ENCODE results near the gene TLK2.
A peak's percentile ranks its signal among the peaks of the same experiment; 100 is the strongest.
"Not testable (repeated sequence)": the region's sequence is repeated elsewhere in the genome, so short reads cannot be mapped to it uniquely, and the experiment has no call there.

Gene TLK2

DNA sequence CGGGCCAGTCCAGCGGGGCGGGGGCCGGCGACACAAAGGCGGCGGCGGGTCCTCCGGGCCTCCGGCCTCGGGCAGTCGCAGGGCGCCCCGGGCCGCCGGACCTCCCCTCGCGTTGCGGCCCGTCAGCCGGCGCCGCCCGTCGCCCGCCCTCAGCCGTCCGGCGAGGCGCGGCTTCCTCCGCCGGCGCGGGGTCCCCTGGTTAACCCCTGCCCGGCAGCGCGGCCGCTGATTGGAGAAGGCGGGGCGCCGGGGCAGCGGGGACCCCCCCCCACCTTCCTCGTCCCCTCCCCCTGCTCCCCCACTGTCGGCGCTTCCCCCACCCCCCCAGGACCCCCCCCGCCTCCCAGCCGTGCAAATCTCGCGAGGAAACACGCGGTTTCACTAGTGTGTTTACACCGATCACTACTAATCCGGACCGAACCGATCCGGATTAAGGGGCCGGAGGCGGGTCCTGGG is at the start of gene TLK2:
Gene TLK2, plus strand, starts transcription at position 402 of the 456 bp plus-strand sequence. CDS start 2,301 bp downstream, outside the sequence.
- FAIRE-seq: no peak

DNA sequence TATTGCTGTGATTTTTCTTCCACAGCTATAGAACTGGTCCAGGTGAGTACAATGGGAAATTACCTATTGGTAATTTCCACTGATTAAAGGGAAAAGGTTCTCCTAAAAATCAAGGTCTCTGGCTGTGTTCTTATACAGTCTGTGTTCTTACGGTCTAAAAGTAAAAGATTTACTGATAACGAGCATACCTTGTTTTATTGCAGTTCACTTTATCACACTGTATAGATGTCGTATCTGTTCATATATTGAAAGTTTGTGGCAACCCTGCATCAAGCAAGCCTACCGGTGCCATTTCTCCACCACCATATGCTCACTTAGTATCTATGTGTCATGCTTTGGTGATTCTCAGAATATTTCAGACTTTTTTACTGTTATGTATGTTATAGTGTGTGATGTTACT is 43.4 kb upstream of the TLK2 start:
- not testable (repeated sequence) for FAIRE-seq

DNA sequence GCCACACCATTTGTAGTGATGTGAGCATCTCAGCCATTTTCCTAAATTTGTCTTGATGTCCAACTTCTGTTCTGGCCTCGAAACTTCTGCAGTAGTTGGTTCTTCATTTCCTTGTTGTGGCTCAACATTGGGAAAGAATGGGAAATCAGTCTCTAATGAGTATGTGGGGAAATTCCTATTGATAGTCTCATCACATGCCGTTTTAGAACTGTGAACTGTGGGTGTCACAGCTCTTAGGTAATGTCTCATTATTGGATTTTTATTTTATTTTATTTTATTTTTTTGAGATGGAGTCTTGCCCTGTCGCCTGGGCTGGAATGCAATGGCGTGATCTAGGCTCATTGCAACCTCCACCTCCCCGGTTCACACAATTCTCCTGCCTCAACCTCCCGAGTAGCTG is 37.4 kb upstream of the TLK2 start:
- not testable (repeated sequence) for FAIRE-seq

DNA sequence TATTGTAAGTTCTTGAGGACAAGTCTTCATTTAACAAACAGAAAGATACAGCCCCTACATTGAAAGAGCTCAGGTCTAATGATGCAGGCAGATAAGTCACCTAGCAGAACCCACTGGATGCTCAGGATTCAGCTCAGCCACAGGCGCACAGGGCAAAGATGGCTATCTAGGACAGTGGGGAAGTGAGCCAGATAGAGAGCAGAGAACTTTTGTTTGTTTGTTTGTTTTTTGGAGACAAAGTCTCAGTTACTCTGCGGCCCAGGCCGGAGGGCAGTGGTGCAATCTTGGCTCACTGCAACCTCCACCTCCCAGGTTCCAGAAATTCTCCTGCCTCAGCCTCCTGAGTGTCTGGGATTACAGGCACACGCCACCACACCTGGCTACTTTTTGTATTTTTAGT is 34.6 kb upstream of the TLK2 start:
- FAIRE-seq: no peak

DNA sequence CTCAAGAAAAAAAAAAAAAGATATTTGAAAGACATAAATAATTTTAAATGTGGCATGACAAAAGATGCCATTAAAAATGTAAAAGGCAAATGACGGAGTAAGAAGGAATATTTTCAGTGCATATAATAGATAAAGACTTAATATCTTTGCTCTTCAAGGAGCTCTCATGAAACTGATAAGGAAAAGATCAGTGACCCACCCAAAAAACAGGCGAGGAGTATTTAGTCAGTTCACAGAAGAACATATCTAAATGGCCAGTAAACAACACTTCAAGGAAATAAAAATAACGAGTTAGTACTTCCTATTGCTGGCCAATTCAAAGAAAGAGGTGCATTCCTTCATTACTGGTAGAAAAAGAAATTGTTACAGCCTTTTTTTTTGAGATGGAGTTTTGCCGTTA is 32.8 kb upstream of the TLK2 start:
- not testable (repeated sequence) for FAIRE-seq

DNA sequence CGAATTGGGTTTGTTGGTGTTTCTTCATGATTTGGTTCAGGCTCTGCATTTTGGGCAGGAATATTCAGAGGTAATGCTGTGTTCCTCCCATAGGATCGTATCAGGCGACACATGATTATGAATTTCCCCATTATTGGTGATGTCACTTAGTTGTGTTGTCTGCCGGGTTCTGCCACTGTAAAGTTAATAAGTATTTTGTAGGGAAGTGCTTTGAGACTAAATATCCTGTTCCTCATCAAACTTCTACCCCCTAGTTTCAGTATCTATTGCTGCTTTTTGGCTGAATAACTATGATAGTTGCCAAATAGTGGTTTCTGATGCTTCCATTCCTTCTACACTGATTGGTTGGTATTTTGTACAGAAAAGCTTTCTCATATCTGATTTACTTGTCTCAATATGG is 26.4 kb upstream of the TLK2 start:
- not testable (repeated sequence) for FAIRE-seq

DNA sequence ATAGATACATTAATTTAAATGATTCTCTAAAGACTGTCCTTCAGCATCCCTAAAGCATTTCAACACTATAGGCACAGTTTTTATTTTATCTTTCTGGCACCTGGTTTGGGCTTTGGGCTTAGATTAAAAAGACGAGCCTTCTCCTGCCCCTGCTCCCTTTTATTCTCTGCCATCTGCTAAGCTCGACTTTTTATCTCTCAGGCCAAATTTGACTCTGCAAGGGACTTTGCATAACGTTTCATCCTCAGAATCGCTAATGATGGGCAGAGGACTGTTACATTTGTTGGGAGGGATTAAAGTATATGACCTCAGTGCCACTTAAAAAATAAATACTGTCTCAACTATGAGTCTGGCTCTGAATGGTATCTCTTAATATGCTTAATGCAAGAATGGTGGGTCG is 25.6 kb upstream of the TLK2 start:
- FAIRE-seq: not testable (repeated sequence)

DNA sequence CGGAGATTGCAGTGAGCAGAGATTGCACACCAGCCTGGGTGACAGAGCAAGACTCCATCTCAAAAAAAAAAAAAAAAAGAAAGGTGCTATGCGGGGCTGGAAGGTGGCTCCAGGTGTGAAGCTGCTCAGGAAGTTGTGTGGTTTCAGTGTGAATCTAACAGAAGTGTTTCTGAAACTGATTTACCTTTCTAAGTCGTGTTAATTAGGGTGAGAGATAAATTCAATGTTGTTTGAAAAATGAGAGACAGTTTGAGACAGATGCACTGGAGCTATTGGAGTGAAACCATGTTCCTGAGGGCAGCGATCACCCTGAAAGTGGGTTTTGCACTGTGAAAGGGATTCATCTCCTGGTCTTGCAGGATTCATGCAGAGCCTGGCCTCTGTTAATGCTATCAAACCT is 25.0 kb upstream of the TLK2 start:
- not testable (repeated sequence) for FAIRE-seq

DNA sequence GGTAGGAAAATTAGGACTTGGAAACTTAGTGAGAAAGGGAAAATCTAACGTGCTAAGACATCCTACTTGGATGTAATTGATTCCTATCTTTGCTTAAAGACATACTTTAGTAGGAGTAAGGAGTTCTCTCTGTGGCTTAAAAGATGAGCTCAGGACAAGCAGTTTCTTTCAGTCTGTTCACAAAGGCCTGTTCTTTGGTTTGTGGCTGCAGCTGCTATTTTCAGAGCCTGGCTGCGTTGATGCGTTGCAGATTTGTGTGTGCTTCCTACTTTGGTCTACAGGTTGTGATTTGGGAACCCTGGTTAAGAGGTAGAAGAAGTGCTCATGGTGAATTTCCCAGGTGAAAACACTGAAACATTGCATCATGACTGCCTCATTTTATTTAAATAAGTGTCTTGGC is 24.5 kb upstream of the TLK2 start:
- FAIRE-seq: not testable (repeated sequence)

DNA sequence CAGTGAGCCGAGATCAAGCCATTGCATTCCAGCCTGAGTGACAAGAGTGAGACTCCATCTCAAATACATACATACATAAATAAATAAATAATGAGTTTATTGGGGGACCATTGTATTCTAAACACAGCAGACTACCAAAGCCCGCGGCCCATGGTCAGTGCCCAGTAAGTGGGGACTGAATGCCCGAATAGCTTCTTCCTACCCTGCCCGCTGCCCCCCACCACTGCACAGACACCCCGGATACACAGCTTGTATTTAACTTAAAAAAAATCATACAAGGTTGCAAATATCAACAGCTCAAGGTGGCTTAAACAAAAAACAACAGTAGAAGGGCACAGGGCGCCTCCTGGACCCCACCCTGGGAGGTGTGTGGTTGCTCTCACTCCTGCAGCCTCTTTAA is 22.6 kb upstream of the TLK2 start:
- FAIRE-seq: no peak

DNA sequence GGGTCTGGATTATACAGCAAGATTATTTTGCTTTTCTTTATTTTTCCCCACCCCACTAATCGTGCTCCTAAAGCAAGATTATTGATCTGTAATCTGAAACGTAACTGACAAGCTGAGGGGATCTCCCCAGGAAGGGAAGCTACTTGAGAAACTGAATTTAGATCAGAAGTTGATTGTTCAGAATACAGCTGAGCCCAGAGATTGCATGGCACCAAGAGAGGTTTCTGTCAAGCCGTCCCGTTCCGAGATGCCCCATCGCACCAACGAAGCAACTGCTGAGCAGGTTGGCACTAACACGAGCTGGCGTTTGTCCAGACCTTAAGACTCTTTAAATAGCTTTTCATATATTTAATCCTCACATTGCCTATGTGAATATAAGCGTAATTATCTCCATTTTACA is 20.1 kb upstream of the TLK2 start:
- FAIRE-seq: not testable (repeated sequence)

DNA sequence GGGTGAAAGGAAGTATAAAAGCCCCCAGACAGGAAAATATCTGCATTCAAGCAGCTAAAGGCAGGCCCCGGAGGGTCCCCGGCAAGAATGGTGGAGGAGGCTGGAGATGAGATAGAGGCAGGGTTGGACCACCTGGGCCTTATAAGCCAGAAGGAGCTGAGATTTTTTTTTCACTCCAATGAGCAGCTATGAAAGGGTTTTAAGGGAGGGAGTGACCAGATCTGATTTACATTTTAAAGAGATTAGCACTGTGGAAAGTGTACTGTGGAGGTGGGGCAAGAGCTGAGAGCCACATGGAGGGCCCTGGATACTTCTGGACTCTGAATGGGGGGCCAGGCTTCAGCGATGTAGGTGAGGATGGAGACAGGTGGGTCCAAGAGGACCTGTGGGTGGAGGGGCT is 14.2 kb upstream of the TLK2 start:
- FAIRE-seq: not testable (repeated sequence)

DNA sequence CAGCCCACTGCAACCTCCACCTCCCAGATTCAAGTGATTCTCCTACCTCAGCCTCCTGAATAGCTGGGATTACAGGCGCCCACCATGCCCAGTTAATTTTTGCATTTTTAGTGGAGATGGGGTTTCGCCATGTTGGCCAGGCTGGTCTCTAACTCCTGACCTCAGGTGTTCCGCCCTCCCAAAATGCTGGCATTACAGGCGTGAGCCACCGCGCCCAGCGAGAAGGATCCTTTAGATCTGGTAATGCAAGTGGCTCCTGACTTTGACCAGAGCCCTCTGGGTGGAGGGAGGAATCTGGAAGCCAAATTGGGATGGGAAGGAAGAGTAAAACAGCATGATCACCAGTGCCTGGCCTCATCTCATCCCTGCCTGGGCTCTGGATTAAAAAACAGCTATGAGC is 13.4 kb upstream of the TLK2 start:
- FAIRE-seq: not testable (repeated sequence)

DNA sequence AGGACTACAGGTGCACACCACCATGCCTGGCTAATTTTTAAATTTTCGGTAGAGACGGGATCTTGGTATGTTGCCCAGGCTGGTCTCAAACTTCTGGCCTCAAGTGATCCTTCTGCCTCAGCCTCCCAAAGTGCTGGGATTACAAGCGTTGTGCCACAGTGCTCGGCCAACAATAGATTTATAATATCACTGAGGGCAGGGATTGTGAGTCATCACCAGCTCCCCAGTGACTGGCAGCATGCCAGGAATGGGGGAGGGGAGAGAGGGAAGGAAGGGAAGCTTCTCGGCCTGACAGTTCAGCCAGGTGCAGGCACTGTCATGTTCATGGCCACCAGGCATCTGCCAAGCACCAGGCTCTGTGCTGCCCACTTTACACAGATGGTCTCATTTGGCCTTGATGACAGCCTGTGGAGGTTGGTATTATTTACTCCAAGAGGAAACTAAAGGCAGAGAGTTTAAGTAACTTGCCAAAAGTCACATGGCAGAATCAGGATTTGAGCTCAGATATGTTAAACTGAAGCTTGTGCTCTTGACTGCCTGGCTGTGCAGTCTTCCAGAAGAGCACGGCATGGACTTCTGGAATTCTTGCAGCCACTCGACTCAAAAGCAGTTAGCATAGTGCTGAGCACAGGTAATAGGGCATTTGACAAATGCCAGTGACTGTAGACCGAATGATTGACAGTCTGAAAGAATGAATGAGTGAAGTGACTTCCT is 7.8 kb upstream of the TLK2 start:
- not testable (repeated sequence) for FAIRE-seq

DNA sequence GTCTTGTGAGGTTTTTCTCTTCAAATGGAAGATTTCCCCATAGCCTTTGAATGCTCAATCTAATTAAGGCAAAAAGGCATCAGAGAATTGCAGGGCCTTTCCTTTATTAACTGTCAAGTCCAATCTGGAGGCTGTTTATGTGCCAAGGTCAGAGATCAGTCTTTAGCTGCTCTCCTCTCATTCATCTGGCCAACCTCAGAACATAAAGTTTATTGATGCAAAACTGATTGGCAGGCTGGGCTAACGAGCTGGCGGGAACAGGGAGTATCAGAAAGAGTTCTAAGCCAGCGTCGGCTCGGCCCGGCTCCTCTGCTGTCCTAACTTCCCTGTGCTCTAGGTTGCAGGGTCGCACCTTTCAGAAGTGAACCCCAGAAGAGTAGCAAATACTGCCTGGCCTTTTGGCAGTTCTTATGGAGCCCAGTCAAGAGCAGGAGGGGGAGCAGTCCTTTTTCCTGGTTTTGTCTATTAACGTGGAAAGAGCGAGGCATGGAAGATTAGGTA is 7.2 kb upstream of the TLK2 start:
- FAIRE-seq: not testable (repeated sequence)

DNA sequence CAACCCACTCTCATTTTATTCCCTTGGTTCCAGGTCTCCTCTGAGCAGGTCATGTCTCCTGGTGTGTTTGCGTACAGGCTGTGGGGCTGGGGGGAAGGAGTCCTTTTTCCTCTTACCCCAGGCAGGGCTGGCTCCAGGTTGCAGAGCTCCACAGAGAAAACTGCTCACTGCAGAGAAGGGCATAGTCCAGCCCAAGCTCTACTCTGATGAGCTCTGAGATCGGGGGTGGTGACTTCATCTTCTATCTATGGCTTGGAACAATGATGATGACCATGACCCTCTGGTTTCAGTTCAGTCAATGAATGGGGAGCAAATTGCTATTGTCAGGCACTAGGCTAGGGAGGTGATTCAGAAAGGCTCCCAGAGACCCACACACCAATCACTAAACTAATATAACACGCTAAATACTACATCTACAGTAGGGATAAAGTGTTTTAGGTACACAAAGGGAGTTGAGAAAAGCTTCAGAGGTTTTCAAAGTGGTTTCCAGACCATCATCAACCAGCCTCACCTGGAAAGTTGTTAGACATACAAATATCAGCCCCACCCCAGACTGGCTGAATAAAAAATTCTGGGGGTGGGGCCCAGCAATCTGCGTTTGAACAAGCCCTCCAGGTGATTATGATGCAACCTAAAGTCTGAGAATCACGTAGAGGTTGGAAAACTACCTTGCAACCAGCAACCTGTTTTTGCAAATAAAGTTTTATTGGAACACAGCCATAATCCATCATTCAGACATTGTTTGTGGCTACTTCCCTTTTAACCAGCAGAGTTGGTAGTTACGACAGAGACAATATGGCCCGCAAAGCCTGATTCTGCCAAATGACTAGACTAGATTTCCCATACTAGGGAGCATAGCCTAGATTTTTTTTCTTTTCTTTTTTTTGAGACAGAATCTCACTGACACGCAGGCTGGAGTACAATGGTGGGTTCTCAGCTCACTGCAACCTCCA is 5.3 kb upstream of the TLK2 start:
- FAIRE-seq: not testable (repeated sequence)

DNA sequence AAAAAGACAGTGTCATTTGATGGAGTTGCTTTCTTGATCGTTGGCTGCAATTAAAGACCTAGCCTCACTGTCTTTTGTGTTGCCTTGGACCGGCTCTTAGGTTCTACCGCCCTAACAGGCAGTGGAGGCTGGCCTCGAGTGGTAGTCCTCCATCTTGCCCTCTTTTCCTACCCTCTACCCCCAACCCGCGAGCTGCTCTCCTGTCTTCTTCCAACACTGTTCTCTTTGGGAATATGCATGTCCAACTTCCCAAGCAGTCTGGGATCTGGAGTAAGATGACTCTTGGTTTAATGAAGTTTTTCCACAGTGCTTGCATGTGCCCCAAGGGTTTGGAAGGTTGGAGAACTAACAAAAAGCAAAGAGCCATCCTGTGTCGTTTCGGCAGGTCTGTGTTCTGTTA is 1.5 kb upstream of the TLK2 start:
- FAIRE-seq: not testable (repeated sequence)

DNA sequence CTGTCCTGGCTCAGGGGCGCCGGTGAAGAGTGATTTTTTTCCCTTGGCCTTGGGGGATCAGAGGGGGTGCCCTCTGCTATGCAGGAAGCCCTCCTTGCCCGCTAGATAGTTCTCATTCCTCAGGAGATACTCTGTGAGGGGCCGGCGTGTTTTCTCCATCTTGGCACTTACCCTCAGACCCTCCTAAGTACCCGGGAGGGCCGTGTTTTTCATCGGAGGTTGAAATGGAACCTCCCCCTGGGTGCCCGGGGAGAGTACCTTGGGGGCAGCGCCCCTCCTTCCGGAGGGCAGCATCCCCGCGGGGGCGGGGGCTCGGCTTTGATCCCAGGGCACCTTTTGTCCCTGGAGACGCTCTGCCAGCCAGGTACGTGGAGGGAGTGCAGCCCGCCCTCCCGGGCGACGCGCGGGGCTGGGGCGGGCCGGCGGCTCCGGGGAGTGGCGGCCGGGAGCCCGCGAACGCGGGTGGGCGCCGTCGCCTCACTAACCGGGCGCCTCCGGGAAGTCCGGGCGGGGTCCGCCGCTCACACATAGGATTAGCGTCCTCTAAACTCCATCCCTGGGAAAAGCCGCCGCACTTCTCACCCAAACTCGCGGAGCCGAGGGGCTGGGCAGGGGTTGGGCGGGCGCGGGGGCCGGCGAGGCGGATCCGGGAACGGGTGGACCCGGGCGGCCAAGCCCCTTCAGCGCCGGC is 762 bp upstream of the TLK2 start:
- not testable (repeated sequence) for FAIRE-seq

DNA sequence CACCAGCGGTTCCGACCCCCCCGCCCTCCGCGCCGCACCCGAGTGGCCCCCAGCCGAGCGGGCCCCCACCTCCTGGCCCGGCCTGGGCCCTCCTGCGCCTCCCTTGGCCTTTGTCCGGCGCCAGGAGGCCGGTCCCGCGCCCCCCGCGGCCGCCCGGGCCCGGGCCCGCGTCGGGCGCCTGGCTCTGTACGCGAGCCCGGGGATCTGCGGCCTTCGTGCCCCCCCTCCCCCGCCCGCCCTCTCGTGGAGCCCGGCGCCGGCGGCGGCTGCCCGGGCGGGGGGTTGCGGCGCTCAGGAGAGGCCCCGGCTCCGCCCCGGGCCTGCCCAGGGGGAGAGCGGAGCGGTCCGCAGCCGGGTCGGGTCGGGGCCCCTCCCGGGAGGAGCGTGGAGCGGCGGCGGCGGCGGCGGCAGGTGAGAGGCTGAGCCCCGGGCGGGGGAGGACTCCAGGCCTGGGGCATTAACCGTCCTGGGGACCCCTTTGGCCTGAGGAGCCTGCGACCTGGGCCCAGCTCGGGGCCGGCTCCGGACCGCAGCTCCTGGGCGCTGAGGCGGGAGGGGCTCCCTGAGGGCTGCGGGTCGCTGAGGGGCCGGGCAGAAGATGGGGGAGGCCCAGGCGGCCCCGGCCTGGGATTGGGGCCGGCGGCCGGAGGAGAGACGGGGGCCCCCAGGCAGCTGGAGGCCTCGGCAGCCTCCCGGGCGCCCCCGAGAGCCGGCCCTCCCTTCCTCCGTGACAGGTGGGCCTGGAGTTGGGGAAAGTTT is 434 bp downstream of the TLK2 start:
- FAIRE-seq: not testable (repeated sequence)

DNA sequence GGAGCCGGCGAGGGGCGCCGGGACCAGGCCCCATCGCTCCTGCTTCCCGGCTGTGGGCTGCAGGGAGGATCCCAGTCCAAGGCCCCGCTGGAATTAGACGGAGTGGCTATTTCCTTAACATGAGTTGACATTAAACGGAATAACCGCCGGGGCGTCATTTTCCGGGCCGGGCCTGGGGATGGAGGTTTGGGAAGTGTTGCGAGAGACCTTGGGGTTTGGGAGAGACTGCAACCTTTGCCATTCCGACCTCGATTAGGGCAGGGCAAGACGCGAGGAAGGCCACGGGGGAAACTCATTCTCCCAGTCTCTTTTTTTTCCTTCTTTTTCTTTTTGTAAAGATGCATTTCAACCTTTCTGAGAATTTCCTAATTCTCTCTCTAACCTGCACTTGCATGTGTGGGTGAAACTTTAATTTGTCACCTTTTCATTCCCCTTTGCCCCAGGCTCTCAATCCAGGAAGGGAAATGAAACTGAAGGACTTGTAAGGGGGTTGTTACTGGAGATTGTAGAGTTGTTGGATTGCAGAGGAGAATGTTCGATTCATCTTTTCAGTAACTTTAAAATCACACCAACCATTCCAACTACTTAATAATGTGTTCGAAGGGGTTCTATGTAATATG is 1.1 kb downstream of the TLK2 start:
- FAIRE-seq: peak; percentile 12

DNA sequence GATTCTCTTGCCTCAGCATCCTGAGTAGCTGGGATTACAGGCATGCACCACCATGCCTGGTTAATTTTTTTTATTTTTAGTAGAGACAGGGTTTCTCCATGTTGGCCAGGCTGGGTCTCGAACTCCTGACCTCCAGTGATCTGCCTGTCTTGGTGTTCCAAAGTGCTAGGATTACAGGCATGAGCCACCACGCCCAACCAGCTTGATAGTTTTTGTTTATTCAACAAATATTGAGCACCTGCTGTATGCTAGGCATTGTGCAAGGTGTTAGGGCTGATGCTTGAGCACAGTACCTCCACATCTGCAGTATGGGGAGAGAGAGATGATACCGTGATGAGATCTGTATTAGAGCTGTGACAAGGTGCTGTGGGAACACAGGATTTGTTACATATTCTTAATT is 3.9 kb downstream of the TLK2 start:
- not testable (repeated sequence) for FAIRE-seq

DNA sequence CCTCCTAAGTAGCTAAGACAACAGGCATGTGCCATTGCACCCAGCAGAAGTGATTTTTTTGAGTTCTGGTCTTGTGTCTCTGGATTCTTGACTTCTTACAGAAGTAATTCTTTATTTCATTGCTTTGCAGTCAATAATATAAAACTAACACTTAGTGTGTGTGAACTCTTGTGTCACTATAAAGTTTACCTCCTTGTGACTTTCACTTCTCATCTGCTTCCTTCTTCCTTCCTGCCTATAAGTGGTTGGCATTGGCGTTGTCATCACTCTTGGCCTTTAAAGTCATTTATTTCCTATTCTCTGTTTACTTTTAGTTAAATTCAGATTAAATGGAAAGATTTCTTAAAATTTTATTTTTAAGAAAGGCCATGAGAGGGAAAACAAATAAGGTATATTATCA is 12.4 kb downstream of the TLK2 start:
- not testable (repeated sequence) for FAIRE-seq

Measured in endometrium (tissue), 2 donors.